HT1080 (cell line): ENCODE data around the gene DNAJA4. TPM values are rescaled to one million over a fixed set of nuclear protein-coding genes. Genes with fewer than 3 reads are reported as not detected.
A peak's percentile ranks its signal among the peaks of the same experiment; 100 is the strongest.

ENCODE experiments used
- DNase-seq: peaks from one replicate; pipeline ENCODE4 v3.0.0-alpha.2; 2015; ENCODE audit warnings: low read depth
- polyA plus RNA-seq, 2 experiments: library from polyadenylated mRNA; depleted of rRNA; stranded (reverse); fragments of >200 nt; gene quantifications; 2 replicates each; pipeline ENCODE4 v1.2.3, GENCODE V29; 2015
- total RNA-seq: library from RNA; depleted of rRNA; stranded (reverse); fragments of >200 nt; shearing (Covaris generic); gene quantifications from 2 replicates; pipeline ENCODE4 v1.2.3, GENCODE V29; 2014; rRNA removed

The DNAJA4 gene
- not detected in 2 replicates for total RNA-seq
- polyA plus RNA-seq (2015; cell fraction: cytosol; rRNA removed), result not detected in 2 replicates
- polyA plus RNA-seq (2015; cell fraction: nucleus; rRNA removed), result not detected in 2 replicates

DNA sequence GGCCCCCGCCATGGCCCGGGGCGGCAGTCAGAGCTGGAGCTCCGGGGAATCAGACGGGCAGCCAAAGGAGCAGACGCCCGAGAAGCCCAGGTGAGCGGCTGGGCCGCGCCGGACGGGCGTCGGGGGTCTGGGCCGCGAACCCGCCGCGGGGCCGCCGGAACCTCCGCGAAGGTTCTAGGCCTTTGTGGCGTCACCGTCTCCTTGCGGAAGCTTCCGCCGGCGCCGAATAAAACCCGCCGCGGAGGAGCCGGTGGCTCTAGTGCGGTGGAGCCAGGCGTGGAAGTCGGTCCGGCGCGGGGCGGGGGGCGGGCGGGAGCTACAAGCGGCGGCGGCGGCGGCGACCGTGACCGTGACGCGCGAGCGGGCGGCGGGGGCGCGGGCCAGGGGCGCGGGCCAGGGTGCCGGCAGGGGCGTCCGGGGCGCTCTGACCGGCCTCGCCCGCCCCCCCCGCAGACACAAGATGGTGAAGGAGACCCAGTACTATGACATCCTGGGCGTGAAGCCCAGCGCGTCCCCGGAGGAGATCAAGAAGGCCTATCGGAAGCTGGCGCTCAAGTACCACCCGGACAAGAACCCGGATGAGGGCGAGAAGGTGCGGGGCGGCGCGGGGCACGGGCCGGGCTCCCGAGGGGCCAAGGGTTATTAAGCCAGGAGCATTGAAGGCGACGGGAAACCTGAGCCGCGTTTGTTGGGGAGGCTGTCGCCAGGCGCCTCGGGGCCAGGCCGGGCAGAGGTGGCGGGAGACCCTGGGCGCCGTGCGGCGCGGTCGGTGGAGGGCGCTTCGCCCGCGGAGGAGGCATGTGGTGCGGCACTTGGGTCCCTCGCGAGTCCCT, at the start of gene DNAJA4:
Gene DNAJA4 (plus strand): TSS at position 259 of the 833 bp plus-strand sequence. CDS start 202 bp downstream, at position 461.
- no peak for DNase-seq

DNA sequence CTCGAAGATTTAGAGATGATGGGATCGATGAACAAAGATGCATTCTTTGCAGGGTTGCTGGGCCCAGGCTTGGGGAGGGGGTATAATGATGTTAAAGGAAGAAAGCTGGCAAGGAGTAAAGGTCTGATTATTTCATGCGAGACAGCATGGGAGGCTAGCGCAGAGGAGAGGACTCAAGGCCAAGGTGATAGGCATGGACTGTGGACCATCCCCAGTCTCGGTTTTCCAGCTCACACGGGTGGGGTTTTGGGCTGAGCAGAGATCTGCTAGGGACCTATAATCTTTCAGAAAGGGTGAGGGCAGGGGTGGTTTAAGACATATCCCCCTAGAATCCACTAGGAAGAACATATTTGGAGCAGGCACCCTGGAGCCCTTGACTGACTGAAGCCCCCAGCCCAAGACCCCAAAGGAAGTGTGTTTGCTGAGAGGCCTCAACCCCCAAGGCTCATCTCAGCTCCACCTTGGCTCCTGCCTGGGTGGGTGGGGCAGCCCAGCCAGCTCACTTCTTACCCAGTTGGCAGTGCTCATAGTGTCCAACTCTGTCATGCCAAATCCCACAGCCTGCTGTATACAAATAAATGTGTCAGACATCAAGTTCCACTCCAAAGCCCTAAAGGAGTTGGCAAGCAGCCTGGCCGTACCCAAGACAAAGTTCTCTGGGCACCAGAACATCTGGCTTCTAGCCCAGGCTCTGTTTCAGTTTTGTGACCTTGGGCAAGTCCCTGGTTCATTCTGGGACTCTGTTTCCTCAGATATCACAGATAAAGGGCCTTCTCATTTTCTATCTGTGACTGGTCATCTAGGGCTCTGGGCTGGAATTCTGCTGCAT, 47.9 kb upstream of the DNAJA4 start:
- peak; percentile 33 for DNase-seq

DNA sequence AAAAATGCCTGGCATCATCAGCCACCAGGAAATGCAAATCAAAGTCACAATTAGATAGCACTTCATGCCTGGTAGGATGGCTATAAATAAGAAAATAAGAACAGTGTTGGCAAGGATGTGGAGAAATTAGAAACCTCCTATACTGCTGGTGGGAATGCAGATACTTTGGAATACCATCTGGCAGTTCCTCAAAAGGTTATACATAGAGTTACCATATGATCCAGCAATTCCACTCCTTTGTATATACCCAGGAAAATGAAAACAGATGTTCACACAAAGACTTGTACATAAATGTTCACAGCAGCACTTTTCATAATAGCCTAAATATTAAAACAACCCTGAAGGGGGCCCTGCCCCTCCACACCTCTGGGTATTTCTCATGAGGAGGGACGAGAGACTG, 43.6 kb upstream of the DNAJA4 start:
- no peak for DNase-seq

GRCh38 chr15:78222745-78223395, 41.5 kb upstream of the DNAJA4 start:
- DNase-seq, result no peak

DNA sequence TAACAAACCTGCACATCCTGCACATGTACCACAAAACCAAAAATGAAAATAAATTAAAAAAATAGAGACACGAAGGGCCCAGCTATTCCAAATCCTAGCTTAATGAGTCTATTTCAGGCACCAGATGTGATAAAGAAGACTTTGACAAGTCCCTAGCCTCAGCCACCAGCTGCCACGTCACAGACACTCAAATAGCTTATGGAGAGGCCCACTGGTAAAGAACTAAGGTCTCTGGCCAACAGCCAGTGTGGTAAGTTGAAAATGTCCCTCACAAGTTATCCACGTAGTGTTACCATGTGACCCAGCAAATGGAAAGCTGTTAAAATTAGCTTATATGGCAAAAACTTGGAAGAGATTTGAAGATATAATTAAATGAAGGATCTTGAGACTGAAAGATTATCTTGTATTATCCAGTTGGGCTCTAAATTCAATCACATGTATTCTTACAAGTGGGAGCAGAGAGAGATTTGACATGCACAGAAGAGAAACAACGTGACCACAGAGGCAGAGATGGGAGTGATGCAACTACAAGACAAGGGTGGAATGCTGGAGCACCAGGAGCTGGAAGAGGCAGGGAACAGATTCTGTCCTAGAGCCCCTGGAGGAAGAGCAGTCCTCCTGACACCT, 40.9 kb upstream of the DNAJA4 start:
- DNase-seq, result no peak

- no peak for DNase-seq
Measured at GRCh38 chr15:78224023-78224411, 40.3 kb upstream of the DNAJA4 start.

DNA sequence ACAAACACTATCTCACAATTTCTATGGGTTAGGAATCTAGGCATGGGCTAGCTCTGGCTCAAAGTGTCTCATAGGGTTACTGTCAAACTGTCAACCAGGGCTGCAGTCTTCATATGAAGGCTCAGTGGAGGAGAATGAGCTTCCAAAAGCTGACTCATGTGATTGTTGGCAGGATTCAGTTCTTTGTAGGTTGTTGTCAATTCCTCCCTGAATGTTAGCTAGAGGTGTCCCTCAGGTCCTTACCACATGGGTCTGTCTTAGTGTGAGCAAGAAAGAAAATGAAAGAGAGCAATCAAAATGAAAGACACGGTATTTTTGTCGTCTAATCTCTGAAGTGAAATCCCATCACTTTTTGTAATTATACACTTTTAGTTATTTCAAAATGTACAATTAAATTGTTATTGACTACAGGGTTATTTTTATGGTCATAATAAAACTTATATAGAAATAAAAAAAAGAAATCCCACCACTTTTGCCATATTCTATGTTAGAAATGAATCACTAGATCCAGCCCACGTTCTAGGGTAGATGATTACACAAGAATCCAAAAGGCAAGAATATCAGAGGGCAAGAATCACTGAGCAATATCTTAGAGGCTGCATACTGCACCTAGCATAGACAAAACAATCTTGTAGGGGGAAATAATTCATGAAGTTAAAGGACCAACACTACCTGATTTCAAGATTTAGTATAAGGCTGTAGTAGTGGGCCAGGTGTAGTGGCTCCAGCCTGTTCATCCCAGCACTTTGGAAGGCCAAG, 38.4 kb upstream of the DNAJA4 start:
- peak; percentile 49 for DNase-seq

DNA sequence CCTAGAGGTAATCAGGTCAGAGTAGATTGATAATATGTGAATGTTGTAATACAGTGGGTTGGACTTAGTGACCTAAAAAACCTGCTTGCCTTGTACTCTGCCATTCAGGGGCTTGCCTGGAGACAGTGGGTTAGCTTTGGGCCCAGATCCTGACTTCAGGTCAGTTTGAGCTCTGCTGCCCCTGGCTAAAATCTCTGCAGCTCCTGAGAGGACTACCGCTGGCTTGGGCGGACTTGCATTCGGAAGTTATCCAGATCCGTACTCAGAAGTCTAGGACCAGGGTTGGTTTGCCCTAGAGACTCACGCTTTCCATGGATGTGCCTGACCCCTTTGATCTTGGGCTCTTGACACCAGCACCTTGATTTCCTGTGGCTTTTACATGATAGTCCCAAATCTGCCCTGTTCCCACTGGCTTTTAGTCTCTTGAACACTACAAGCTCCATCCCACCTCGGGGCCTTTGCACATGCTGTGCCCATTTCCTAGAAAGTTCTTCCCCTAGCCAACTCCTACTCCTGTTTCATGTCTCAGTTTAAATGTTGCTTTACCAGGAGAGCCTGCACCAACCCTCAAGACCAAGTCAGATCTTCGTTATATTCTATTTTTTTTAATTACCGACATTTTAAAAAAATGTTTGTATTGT, 35.9 kb upstream of the DNAJA4 start:
- no peak for DNase-seq

DNA sequence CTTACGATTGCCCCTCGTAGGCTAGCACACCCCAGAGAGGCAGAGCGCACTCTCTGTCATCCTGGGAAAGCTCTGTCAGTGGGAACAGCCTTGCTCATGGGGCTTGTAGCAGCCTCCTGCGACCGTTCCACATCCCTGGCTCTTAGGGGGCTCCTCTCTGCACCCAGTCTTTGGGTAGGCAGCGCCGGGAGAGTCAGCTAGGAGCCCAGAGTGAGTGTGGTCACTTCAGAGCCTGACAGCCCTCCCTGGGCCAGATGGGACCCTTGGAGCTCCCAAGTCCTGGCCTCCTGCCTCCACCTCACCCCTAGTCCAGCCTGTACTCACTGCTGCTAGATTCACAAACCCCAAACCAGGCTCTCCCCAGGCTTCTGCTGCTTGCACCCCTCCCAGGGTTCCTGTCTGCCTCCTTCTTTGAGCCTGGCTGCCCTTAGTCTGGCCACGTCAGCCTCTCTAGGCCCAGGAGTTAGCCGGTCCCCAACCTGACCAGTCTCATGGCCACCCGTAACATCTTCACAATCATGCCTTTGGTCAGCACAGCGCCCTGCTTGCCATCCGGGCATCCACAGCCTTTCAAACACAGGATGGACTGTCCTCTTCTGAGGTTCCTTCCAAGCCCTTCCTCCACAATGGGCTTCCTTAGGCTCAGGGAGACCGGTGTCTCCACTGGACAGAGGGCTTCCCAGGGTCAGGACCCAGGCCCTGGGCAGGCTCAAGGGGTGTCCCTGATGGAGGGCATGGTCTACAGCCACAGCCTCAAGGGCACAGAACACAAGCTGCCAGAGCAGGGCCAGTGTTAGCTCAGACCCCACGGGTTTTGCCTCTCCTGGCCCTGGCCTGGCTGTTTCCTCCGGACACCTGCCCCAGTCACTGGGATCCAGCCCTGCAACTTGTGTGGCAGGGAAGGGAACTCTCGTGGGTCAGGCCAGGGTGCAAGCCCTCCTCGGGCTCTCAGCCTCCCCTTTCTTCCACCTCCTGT, 34.6 kb upstream of the DNAJA4 start:
- DNase-seq, result no peak

DNA sequence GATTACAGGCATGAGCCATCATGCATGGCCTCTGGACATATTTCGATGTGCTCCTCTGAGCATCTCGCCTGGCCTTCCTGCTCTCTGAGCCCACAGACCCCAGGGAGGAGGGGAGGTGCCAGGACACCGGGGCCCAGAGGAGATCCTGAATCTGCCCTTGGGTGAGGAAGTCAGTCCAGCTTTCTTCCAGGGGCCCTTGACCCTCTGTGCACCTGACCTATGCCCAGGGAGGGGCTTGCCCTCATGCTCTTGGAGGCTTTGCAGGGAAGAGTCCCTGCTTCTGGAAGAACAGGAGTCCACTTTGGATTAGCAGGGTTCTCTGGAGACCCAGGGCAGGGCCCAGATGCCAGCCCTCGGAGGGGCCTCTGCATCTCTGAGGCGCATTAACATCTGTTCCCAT, 31.4 kb upstream of the DNAJA4 start:
- no peak for DNase-seq

DNA sequence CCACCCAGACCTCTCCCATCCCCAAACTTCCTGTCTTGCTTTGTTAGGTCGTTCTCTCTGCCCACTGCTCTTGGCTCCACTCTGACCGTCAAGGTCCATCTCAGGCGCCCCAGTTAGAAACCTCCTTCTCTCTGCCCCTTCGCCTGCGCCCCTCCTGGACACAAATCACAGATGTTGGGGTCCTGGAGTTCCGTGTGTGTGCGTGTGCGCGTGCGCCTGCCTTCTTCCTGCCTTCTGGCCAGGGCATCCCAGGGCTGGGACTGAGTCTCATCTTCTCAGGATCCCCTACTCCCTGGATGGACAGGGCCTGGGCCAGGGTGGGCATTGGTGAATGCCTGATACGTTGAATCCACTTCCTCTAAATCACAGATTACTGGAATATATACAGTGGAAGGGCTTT, 30.9 kb upstream of the DNAJA4 start:
- DNase-seq, result no peak

DNA sequence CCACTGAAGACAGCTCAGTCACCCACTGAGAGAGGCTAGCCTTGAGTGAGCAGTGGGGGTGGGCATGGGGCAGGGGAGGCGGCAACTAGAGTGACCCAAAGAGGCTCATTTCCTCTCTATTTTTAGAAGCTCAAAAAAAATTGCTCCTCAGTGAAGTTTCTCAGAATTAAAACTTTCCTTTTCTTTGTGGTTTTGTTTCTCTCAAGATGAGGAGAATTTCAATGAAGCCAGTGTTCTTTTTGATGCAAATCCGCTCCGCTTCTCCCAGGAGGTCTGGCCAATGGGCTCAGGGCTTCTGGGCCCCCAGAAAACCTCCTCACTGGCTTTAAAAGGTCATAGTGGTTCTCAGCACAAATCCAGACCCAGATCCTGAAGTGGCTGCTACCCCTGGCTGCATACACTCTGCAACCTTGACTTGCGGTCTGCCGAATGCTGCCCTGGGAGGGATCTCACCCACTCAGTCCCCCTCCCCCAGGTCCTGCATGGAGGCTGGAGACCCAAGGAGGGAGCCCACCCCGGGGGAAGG, 29.8 kb upstream of the DNAJA4 start, which contains the start of gene ACSBG1:
Gene ACSBG1 (minus strand): TSS at position 51 of the 526 bp plus-strand sequence. CDS start 64 bp downstream, outside the sequence.
- no peak for DNase-seq

GRCh38 chr15:78236491-78236890, 27.9 kb upstream of the DNAJA4 start:
- DNase-seq, result no peak

GRCh38 chr15:78237146-78237545, 27.2 kb upstream of the DNAJA4 start:
- DNase-seq, result no peak

GRCh38 chr15:78239811-78240210, 24.6 kb upstream of the DNAJA4 start:
- no peak for DNase-seq

DNA sequence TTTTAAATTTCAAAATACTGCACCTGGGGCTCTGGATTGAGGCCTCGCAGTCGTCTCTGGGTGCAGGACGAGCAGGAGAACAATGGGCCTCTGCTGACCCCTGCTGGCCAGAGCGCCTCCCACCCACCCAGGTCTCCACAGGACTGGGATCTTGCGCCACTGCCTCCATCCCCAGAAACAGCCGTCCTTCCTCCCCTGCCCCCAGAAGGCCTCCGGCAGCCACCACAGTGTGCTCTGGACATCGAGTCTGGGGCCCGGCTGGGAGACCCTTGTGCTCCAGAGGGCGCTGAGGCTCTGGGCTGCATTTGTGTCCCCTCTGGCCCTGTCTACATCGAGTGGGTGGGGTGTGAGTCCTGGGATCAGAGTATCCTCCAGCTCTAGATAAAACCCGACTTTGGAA, 23.3 kb upstream of the DNAJA4 start:
- DNase-seq, result peak; percentile 77

- DNase-seq, result no peak
Measured at GRCh38 chr15:78242128-78242527, 22.2 kb upstream of the DNAJA4 start.

DNA sequence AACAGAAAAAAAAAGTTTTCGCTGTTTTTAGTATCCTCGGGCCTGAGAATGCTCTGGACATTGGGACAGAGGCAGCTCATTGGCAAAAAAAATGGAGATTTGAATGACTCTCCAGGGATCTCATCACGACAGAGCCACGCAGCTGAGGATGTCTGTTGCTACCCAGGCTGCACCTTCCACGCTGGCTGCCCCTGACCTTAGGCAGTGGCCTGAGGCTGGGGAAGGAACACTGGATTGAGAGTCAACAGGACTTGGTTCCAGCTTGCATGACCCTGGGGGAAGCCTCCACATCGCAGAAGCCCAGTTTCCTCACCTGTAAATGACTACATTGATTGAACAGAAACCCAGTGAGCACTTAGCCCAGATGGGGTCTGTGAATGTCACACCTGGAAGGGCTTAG, 21.3 kb upstream of the DNAJA4 start:
- no peak for DNase-seq
